GM18499 (cell line): ENCODE results near the gene MRPS34.

Experiments
- ATAC-seq: cut with Tn5 transposase; IDR thresholded peaks from one replicate; pipeline ENCODE4 v1.9.1; 2021; ENCODE audit warnings: moderate number of reproducible peaks; ENCODE audit not compliant: insufficient read depth, unreplicated experiment

MRPS34 gene

DNA sequence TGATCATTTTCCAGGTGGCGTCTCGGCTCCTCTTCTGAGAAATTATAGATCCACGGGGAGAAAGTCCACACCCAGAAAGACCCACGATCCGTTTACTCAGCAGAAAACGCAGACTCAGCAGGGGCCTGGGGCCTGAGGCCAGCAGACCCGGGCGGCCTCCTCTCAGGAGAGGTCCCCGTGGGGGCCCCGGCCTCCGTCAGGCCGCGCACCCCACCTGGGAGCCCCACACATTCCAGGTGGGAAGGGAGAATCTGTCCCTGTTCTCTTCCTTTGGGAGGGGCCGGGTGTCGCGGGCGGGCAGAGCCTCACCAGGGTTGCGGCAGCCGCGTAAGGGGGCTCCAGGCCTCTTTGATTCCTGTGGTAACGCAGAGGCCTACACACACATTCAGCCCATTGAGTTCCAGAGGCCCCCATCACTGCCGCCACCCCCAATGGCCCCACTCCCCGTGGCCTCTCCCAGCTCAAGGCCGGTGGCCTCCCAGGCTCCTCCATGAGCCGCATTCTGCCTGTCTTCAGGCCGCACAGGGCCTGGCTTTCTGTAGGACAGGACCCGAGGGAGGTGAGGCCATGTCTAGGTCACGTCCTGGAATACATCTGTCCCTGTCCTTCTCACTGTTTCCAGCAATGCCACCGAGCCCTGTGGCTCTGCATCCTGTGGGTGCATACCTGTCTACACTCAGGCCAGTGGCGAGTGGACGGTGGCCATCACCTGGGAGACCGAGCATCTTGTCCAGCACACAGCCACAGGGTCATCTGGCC, 22.2 kb upstream of the MRPS34 start:
- ATAC-seq, result no peak

DNA sequence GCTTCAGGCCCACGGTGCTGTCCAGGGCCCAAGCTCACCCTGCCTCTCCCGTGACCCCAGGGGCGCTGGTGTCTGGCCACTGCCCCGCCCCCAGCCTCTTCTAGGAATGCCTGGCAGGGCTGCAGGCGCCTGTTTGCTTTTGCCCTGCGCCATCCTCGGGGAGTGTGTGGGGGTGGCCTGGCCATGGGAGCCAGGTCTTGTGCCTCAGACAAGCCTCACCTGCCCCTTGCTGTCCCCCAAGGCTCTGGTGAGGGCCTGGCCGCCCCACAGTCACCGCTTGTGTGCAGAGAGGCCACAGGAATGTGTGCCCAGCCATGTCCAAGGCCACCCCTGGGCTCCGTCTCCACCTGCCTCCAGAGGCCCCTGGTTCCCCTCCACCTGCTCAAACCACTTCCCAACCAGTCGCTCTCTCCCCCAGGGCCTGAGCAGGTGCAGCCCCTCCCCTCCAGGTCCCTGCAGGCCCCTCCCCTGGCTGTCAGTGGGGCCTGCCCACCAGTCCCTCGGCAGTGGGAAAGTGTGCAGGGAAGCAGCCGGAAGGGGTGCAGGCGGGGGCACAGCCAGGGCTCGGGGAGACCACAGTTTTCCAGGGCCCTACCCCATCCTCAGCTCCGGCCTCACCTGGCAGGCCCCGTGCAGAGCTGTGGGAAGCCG, 21.4 kb upstream of the MRPS34 start:
- no peak for ATAC-seq

DNA sequence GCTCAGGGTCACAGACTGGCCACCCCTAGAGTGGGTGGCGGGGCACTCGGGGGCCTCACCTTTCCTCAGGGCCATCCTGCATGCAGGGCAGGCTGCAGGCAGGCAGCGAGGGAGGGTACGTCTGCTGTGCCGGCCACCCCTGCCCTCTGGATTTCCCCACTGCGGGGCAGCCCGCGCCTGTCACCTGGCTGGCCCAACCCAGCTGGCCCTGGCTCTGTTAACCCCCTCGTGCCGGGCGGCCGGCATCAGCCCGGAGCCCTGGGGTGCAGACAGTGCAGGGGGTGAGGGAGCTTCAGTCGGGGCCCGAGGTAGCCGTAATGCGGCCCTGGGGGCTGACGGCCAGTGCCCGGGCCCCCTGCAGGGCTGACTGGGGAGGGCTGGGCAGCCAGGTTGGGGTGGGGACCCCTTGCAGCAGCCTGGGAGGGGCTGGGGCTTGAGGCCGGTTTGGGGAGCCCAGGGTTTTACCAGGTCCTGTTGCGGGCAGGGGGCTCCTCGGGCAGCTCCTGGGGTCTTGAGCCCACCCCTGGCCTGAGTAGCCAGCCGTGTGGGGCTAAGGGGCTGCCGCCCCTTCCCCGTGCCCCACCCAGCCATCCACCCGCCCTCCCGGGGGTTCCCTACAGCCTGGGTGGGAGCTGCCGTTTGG, 20.8 kb upstream of the MRPS34 start, which contains the start of gene IGFALS:
IGFALS (minus strand) TSS at position 128 of the 643 bp plus-strand sequence; CDS start at position 75, 53 bp downstream.
- no peak for ATAC-seq

GRCh38 chr16:1792836-1793577, 20.1 kb upstream of the MRPS34 start:
- no peak for ATAC-seq

DNA sequence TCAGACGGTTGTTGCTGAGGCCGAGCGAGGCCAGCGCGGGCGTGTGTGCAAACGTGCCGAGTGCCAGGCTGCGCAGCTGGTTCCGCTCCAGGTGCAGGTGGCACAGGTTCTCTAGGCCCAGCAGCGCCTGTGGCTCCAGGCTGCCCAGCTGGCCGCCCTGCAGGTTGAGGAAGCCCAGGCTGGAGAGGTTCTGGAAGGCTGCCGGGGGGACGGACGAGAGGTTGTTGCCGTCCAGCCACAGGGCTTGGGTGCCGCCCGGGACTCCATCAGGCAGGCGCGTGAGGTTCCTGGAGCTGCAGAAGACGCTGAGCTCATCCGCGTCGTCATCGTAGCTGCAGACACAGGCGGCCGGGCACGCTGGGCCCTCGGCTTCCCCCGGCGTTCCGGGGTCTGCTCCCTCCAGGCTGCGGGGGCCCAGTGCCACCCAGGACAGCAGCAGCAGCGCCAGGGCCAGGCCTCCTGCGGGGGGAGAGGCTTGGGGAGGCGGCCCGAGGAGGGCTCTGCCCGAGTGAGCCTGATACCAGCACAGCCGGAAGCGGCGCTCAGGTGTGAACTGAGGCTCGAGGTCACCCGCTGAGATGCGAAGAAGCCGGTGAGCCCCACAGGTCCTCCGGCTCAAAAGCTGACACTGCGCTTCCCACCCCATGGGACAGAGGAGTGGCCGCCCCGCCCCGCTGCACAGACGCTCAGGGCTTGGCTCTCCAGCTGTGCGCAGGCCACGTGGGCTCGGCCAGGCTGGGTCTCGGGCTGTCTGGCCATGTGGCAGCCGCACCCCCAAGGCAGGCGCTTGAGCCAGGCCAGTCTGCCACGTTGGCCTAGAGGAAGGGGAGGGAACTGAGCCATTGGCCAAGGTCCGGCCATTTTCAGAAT, 19.2 kb upstream of the MRPS34 start:
- ATAC-seq, result no peak

- ATAC-seq, result no peak
These were observed 18.5 kb upstream of the MRPS34 start for GRCh38 chr16:1791256-1791942.

GRCh38 chr16:1790611-1791255, 17.8 kb upstream of the MRPS34 start:
- ATAC-seq, result no peak

DNA sequence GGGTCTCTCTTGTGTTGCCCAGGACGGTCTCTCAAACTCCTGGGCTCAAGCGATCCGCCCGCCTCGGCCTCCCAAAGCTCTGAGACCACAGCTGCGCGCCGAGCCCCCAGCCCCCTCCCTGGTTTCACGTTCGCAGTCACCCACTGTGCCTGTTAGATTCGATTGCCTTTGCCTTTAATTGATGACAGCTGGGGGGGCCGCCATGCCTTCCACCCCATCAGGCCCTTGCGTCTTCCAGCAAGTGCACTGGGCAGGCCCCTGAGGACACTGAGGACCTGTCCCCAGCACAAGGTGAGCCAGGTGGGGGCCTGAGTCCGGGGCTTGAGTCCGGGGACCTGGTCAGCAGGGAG, 17.3 kb upstream of the MRPS34 start:
- ATAC-seq, result no peak

GRCh38 chr16:1789643-1790045, 16.7 kb upstream of the MRPS34 start:
- ATAC-seq, result no peak

GRCh38 chr16:1788708-1789100, 15.8 kb upstream of the MRPS34 start:
- no peak for ATAC-seq

DNA sequence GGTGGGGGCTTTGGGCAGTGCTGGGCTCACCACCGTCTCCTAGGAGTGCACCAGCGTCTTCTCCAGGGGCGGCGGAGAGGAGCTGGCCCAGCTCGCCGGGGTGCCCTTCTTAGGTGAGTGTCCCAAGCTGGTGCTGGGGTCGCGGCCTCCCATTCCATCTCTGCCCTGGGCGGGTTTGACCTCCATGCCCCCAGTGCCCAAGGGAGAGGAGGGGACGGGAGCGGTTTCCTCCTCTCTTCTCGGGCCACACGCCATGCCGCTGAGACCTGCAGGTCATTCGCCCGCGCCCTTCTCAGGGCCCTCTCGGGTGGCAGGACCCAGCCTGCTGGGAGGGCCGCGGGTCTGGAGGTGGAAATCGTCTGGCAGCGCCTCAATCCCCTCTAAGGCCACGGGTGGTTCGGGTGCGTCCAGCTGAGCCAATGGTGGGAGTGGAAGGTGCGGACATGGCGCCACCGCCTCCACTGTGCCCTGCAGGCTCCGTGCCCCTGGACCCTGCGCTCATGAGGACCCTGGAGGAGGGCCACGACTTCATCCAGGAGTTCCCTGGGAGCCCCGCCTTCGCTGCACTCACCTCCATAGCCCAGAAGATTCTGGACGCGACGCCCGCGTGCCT, 15.3 kb upstream of the MRPS34 start:
- ATAC-seq, result no peak

GRCh38 chr16:1787322-1788094, 14.6 kb upstream of the MRPS34 start:
- no peak for ATAC-seq

DNA sequence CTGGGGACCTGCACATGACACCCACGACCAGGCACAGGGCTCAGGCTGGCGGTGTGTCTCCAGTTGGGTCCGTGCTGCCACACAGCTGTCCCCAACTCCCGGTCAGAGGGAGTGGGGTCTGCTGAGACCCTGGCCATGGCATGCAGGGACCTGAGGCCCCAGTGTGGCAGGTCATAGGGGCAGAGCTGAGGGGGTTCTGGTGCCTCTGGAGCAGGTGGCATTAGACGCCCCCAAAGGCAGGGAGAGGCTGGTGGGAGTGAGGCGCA, 14.1 kb upstream of the MRPS34 start:
- ATAC-seq, result no peak

- no peak for ATAC-seq
These were observed 13.5 kb upstream of the MRPS34 start for GRCh38 chr16:1786242-1787055.

DNA sequence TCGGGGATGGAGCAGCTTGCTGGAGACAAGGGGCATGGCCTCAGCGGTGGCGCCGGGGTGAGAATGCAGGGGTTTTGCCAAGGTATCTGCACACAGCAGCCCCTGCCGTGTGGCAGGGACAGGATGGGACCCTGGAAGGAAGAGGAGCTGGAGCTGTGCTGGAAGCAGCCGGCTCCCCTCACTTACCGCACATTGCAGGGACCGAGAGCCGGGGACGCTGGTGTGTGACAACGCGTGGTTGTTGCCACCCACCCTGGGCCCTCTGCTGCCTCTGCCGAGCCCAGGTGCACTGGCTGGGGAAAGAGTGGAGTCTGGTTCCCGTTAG, 12.9 kb upstream of the MRPS34 start:
- ATAC-seq, result no peak

GRCh38 chr16:1784977-1785845, 12.3 kb upstream of the MRPS34 start:
- ATAC-seq, result no peak
